Measurements from ENCODE around the gene SPECC1L. TPM values are rescaled to one million over a fixed set of nuclear protein-coding genes. Genes with fewer than 3 reads are reported as not detected.

Gene SPECC1L
- total RNA-seq, 4 donors from 2014 or later = 50.4 to 125 (median 68.0) TPM

DNA sequence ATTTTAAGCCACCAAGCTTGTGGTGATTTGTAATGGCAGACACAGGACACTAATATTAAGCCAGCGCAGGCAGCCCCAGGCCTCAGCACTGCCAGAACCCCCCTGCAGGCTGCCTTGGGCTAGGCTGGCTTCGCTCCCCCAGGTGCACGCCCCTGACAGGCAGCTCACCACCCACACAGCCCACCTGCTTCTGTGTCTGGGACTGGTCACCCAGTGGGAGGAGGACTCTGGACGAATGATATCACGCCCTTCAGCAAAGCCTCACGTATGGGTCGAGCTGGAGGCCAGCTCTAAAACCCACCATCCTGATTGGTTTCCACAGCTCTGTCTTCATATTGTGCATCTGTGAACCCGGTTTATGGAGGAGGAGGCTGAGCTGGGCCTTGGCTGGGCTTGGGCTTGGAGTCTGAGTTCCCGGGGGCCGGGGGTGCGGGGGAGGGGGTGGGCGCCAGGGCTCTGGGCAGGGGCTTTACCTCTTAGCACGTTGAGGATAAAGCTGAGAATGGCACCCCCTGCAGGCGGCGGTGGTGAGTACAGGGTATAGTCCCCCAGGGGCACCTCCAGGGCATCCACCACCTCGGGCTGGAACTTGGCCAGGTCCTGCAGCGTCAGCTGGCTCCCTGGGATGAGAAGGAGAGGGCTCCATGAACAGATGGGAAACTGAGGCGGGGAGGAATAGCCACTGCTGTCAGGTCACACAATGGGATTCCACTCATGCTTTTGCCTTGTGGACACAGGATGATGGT lies 39.5 kb upstream of the SPECC1L start:
- TF ChIP-seq, protein P1, sequence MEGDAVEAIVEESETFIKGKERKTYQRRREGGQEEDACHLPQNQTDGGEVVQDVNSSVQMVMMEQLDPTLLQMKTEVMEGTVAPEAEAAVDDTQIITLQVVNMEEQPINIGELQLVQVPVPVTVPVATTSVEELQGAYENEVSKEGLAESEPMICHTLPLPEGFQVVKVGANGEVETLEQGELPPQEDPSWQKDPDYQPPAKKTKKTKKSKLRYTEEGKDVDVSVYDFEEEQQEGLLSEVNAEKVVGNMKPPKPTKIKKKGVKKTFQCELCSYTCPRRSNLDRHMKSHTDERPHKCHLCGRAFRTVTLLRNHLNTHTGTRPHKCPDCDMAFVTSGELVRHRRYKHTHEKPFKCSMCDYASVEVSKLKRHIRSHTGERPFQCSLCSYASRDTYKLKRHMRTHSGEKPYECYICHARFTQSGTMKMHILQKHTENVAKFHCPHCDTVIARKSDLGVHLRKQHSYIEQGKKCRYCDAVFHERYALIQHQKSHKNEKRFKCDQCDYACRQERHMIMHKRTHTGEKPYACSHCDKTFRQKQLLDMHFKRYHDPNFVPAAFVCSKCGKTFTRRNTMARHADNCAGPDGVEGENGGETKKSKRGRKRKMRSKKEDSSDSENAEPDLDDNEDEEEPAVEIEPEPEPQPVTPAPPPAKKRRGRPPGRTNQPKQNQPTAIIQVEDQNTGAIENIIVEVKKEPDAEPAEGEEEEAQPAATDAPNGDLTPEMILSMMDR (IDR thresholded peaks at IDR 0.05) = peak in 3 of 5 experiments; percentile 34 to 55 (median 44)
- no peak for TF ChIP-seq POLR2A (IDR thresholded peaks at IDR 0.05)
- Histone ChIP-seq H3K27me3 (no peaks in the 10 kb centered on the region), H3K4me1 (no peaks in the 10 kb centered on the region), H3K9me3 (no peaks in the 10 kb centered on the region), H3K27ac (no peak overlapping the region), H3K36me3 (no peaks in the 10 kb centered on the region), H3K4me3 (no peak overlapping the region)
- intact Hi-C loops (cut with DNase I; ENCODE audit: low total_unique reads) (no loop called here), in situ Hi-C loops (cut with MboI; ENCODE audit: low pct_ligation_motif_present in 1 of 4, low pct_unique_long_range_greater_than_20kb in 1 of 4, low sequenced_read_pairs in 3 of 4) (no loop called here)
- peak; percentile 58 for DNase-seq
- WGBS, 2 donors (ENCODE audit: low coverage in 1 of 2) = 38 to 57% methylated on average over 8 to 18 of the region's 18 CpGs

DNA sequence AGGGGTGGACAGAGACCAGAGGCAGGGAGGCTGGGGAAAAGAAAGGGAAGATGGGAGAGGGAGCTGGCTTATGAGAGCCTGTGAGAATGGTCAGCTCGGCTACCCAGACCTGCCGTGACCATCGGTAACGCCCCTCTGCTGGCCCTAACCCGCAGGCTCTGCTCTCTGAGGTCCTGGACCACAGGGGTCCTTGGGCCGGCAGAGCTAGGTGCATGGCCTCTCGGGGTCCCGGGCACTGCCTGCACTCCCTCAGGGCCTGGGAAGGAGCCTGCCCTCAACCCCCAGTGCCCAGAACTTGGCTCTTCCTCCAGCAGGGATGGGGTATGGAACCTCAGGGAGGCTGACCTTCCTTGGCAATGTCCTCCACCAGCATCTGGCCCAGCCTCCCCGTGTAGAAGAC lies 38.9 kb upstream of the SPECC1L start:
- 87 to 100% methylated on average over 1 to 5 of the region's 9 CpGs for WGBS, 2 donors (ENCODE audit: low coverage in 1 of 2)
- Histone ChIP-seq H3K9me3 (no peaks in the 10 kb centered on the region), H3K4me3 (no peak overlapping the region), H3K36me3 (no peaks in the 10 kb centered on the region), H3K27ac (no peak overlapping the region), H3K4me1 (no peaks in the 10 kb centered on the region), H3K27me3 (no peaks in the 10 kb centered on the region)
- intact Hi-C loops (cut with DNase I; ENCODE audit: low total_unique reads) = no loop called here
- in situ Hi-C loops (cut with MboI; ENCODE audit: low pct_ligation_motif_present in 1 of 4, low pct_unique_long_range_greater_than_20kb in 1 of 4, low sequenced_read_pairs in 3 of 4) = no loop called here
- no peak for TF ChIP-seq EP300 (IDR thresholded peaks at IDR 0.05; ENCODE audit: low read depth)
- TF ChIP-seq POLR2AphosphoS5 (IDR thresholded peaks at IDR 0.05) = no peak
- TF ChIP-seq POLR2A (IDR thresholded peaks at IDR 0.05) = no peak
- TF ChIP-seq, protein P1 (IDR thresholded peaks at IDR 0.05) = no peak
- DNase-seq = no peak

DNA sequence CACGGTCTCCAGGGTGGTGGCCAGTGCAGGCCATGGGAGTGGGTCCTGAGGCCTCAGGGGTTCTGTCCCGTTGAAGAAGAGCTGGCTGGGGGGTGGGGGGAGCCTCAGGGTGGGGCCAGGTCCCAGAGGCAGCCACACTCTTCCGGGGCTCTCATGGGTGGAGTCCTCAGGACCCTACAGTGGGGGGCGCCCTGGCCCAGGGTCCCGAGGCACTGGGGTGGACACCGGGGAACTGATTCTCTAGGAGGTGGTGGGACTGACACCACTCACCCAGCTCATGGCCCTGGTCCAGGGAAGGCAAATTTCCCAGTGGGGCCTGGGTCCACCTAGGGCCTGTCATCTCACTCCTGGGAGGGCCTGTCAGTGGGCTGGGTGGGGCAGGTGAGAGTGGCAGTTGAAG lies 38.5 kb upstream of the SPECC1L start:
- H3K27ac ChIP-seq = no peak overlapping the region
- no peaks in the 10 kb centered on the region for H3K36me3 ChIP-seq
- no peaks in the 10 kb centered on the region for H3K9me3 ChIP-seq
- WGBS, 2 donors (ENCODE audit: low coverage in 1 of 2) = 100% methylated on average over 5 of the region's 6 CpGs; no CpG with 5 or more reads in 1 of the 2 donors
- in situ Hi-C loops (cut with MboI; ENCODE audit: low pct_ligation_motif_present in 1 of 4, low pct_unique_long_range_greater_than_20kb in 1 of 4, low sequenced_read_pairs in 3 of 4) = no loop called here
- H3K4me1 ChIP-seq = no peaks in the 10 kb centered on the region
- TF ChIP-seq POLR2A (IDR thresholded peaks at IDR 0.05) = no peak
- no peak for TF ChIP-seq EP300 (IDR thresholded peaks at IDR 0.05; ENCODE audit: low read depth)
- TF ChIP-seq POLR2AphosphoS5 (IDR thresholded peaks at IDR 0.05) = no peak
- TF ChIP-seq, protein P1 (IDR thresholded peaks at IDR 0.05) = no peak
- intact Hi-C loops (cut with DNase I; ENCODE audit: low total_unique reads) = no loop called here
- H3K4me3 ChIP-seq = no peak overlapping the region
- H3K27me3 ChIP-seq = no peaks in the 10 kb centered on the region
- no peak for DNase-seq

DNA sequence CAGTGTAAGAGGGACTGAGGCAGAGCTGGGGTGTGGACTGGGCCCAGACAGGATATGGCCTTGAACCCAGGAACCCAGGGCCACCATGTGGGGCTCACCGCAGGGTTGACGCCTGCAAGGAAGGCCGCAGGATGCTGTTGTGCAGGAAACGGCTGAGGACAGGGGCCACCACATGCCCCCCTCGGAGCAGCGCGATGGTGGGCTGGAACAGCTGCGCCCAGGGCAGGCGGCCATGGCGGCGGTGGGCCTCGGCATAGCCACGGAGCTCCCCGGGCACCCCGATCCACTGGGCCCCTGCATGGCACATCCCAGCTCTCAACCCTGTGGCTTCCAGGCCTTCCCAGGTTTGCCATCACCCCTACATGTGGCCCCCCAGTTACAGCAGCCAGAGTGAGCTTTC lies 37.9 kb upstream of the SPECC1L start:
- intact Hi-C loops (cut with DNase I; ENCODE audit: low total_unique reads) = no loop called here

More for the DNA sequence above, 37.9 kb upstream of the SPECC1L start:
- WGBS, 2 donors (ENCODE audit: low coverage in 1 of 2) = 97% methylated on average over 15 of the region's 15 CpGs; no CpG with 5 or more reads in 1 of the 2 donors
- no peaks in the 10 kb centered on the region for H3K27me3 ChIP-seq
- no peak overlapping the region for H3K27ac ChIP-seq
- H3K36me3 ChIP-seq = no peaks in the 10 kb centered on the region
- in situ Hi-C loops (cut with MboI; ENCODE audit: low pct_ligation_motif_present in 1 of 4, low pct_unique_long_range_greater_than_20kb in 1 of 4, low sequenced_read_pairs in 3 of 4) = no loop called here
- H3K4me3 ChIP-seq = no peak overlapping the region
- no peak for DNase-seq
- no peaks in the 10 kb centered on the region for H3K4me1 ChIP-seq
- H3K9me3 ChIP-seq = no peaks in the 10 kb centered on the region
- TF ChIP-seq POLR2AphosphoS5 (IDR thresholded peaks at IDR 0.05) (no peak), EP300 (IDR thresholded peaks at IDR 0.05; ENCODE audit: low read depth) (no peak), POLR2A (IDR thresholded peaks at IDR 0.05) (no peak)
- TF ChIP-seq, protein P1 (IDR thresholded peaks at IDR 0.05) = no peak
